CD4-positive, alpha-beta T cell treated with Interferon alpha-2 for 1 hour (primary cell): ENCODE measurements around the gene OLFM1.

Experiments used
- DNase-seq, 2 donors: peaks; one replicate each; pipeline ENCODE4 v3.0.0-alpha.2; 2020 to 2022

The OLFM1 gene

GRCh38 chr9:135076876-135077430, 10.5 kb upstream of the OLFM1 start:
- DNase-seq: no peak

DNA sequence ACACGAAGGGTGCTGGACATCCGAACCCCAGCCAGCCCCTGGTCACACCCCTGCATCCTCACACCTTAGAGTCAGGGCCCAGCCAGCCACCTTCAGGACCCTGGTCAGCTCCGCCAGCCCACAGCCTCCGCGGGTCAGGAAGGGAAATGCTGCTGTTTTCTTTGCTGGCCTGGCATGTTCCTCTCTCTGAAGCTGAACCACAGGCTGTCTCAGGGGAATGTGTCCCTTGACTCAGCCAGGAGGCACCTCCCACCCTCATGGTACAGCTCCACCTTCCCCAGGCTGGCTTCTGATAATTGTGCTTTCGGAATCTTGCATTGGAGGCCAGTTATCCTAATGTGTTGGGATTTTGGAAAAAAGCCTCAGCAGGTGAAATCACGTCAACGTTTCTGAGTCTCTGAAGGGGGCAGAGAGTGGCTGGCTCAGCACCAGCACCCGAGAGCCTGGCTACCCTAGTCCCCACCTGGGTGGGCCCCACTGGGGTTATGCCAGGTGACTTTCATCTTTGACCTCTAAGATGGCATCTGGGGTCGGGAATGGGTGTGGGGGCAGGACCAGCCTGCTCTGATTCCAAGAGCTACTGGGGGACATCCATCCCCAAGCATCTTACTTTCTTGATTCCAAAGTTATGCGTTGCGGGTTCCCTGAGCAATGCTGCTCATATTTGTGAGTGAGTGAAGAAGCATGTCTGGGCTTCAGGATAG, 9.8 kb upstream of the OLFM1 start:
- DNase-seq: no peak

GRCh38 chr9:135078361-135078821, 9.1 kb upstream of the OLFM1 start:
- DNase-seq: no peak

- DNase-seq: no peak
Observed at GRCh38 chr9:135079018-135079417, 8.4 kb upstream of the OLFM1 start.

GRCh38 chr9:135079676-135080075, 7.8 kb upstream of the OLFM1 start:
- no peak for DNase-seq

- DNase-seq: no peak
Observed at GRCh38 chr9:135080286-135081263, 6.9 kb upstream of the OLFM1 start.

GRCh38 chr9:135081264-135081660, 6.2 kb upstream of the OLFM1 start:
- no peak for DNase-seq

- DNase-seq: no peak
Observed at GRCh38 chr9:135081731-135082130, 5.7 kb upstream of the OLFM1 start.

DNA sequence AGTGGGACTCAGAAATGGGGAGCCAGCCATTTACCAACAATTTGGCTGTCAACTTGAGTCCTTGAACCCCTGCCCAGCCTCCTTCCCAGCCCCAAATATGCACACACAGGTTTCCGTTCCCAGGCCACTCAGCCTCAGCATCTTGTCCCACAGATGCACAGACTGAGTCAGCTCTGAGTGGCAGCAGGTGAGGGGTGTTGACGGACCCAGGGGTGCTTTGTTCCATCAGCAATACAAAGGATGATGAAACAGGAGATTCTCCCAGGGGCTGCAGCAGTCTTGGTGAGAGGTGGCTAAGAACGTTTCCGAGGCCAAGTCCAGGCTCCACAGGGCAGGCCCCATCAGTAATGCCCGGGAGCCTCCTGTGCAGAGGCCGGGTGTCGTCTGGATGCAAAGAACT, 4.9 kb upstream of the OLFM1 start:
- no peak for DNase-seq

- no peak for DNase-seq
Observed at GRCh38 chr9:135083241-135083810, 4.1 kb upstream of the OLFM1 start.

DNA sequence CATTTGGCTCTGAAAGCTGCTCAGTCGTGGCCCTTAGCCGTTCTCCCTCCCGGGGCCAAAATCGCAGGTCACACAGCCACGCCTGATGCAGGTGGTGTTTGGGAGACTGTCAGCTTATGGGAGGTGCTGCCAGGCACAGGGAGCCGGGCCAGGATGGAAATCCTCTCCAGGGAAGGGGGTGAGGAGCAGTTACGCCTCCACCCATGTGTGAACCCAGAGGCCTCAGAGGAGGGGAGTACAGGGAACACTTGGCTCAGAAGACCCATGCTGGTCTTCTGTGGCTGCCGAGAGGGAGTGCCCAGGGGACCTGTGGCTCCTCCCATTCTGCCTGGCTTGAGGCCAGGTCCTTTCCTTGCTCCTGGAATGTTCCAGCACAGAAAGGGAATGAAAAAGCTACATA, 3.6 kb upstream of the OLFM1 start:
- DNase-seq: no peak

DNA sequence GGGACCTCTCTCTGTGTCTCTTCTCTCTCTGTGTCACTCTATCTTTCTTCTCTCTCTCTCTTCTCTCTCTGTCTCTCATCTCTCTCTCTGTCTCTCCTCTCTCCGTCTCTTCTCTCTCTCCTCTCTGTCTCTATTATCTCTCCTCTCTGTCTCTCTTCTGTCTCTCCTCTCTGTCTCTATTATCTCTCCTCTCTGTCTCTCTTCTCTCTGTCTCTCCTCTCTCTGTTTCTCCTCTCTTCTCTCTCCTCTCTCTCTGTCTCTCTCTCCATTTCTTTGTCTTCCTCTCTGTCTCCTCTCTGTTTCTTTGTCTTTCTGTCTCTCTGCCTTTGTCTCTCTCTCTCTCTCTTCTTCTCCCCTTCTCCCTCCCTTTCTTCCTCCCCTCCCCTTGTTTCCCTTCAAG, 3.2 kb upstream of the OLFM1 start:
- no peak for DNase-seq

- no peak for DNase-seq
Observed at GRCh38 chr9:135084881-135085760, 2.3 kb upstream of the OLFM1 start.

GRCh38 chr9:135085830-135086546, 1.5 kb upstream of the OLFM1 start:
- peak in 1 of 2 donors; percentile 18 for DNase-seq

- no peak for DNase-seq
Observed at GRCh38 chr9:135086597-135087488, 625 bp upstream of the OLFM1 start.

DNA sequence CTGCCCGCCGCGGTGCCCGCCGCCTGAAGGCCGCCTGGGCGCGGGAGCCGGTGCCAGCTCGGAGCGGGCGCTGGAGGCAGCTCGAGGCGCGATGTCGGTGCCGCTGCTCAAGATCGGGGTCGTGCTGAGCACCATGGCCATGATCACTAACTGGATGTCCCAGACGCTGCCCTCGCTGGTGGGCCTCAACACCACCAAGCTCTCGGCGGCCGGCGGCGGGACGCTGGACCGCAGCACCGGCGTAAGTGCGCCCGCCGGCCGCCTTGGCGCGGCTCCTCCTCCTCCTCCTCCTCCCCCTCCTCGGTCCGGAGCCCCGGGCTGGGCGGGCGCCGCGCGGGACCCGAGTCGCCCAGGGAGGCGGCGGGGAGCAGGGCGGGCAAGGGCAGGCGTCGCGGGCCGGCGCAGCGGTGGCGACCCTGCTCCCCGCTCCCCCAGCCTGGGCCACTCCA, 455 bp downstream of the OLFM1 start:
- no peak for DNase-seq

DNA sequence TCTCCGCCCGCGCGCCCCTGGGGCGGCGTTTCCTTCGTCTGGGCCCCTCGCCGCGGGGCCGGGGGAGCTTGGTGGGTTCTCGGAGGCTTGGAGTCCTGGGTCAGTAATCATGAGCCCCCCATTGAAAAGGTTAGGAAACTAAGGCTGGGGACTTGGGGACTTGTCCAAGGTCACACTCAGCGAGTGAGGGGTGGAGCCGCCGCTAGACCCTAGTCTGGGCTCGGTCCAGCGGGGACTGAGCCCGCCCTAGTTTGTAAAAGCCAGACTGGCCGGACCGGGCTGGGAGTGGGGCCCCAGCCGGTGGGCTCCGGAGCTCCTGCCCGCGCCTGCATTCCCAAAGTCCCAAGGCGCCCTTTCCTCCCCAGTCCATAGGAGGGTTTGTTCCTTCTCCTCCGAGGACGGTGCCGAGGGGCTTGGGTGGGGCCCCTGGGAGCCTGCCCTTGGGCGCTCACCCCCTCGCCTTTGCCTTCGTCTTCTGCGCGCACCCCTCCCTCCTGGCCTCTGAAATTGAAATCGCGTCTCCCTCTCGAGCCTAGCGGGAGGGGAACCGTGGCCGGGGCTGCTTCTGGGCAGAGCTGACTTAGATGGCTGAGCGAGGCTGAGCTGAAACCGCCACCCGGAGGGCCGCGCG, 995 bp downstream of the OLFM1 start:
- no peak for DNase-seq

GRCh38 chr9:135088979-135089847, 1.7 kb downstream of the OLFM1 start:
- no peak for DNase-seq

- DNase-seq: no peak
Observed at GRCh38 chr9:135090081-135090480, 2.6 kb downstream of the OLFM1 start.
